Inferior parietal cortex (tissue), 1 donor: ENCODE measurements around the gene GABRR2.

ENCODE experiments used
- DNase-seq: peaks from one replicate; pipeline ENCODE4 v3.0.0-alpha.2; 2016; ENCODE audit errors: extremely low spot score

Gene GABRR2

GRCh38 chr6:89291256-89291819, 23.8 kb downstream of the GABRR2 start:
- DNase-seq: no peak

- no peak for DNase-seq
These were observed 24.5 kb downstream of the GABRR2 start for GRCh38 chr6:89290401-89291155.

GRCh38 chr6:89289710-89290109, 25.4 kb downstream of the GABRR2 start:
- no peak for DNase-seq

- DNase-seq: no peak
These were observed 27.6 kb downstream of the GABRR2 start for GRCh38 chr6:89287351-89288028.

GRCh38 chr6:89286516-89286915, 28.6 kb downstream of the GABRR2 start:
- DNase-seq: no peak

- DNase-seq: no peak
These were observed 29.9 kb downstream of the GABRR2 start for GRCh38 chr6:89284963-89285735.

- DNase-seq: no peak
These were observed 31.0 kb downstream of the GABRR2 start for GRCh38 chr6:89284081-89284480.

- DNase-seq: no peak
These were observed 32.4 kb downstream of the GABRR2 start for GRCh38 chr6:89282749-89283148.

- DNase-seq: no peak
These were observed 33.3 kb downstream of the GABRR2 start for GRCh38 chr6:89281779-89282246.

GRCh38 chr6:89278956-89279355, 36.1 kb downstream of the GABRR2 start:
- no peak for DNase-seq

- no peak for DNase-seq
These were observed 39.2 kb downstream of the GABRR2 start for GRCh38 chr6:89275900-89276299.

GRCh38 chr6:89273816-89274215, 41.3 kb downstream of the GABRR2 start:
- no peak for DNase-seq

- DNase-seq: no peak
These were observed 42.5 kb downstream of the GABRR2 start for GRCh38 chr6:89272596-89272995.

- DNase-seq: peak; percentile 25
These were observed 44.0 kb downstream of the GABRR2 start for GRCh38 chr6:89270951-89271721.

- no peak for DNase-seq
These were observed 45.1 kb downstream of the GABRR2 start for GRCh38 chr6:89269981-89270380.

GRCh38 chr6:89269252-89269651, 45.8 kb downstream of the GABRR2 start:
- DNase-seq: no peak

- DNase-seq: no peak
These were observed 46.3 kb downstream of the GABRR2 start for GRCh38 chr6:89268776-89269175.

- DNase-seq: no peak
These were observed 47.2 kb downstream of the GABRR2 start for GRCh38 chr6:89267918-89268317.

GRCh38 chr6:89264296-89264695, 50.8 kb downstream of the GABRR2 start:
- no peak for DNase-seq

- DNase-seq: peak; percentile 14
These were observed 54.3 kb downstream of the GABRR2 start for GRCh38 chr6:89260832-89261231.

GRCh38 chr6:89260310-89260709, 54.8 kb downstream of the GABRR2 start:
- no peak for DNase-seq
